Uterus (tissue), 2 donors: ENCODE data around the gene NOS1AP.

Source experiments
- POLR2A ChIP-seq, 2 donors: fragments of 450-650 bp; IDR thresholded peaks; one replicate each; pipeline ENCODE4 v1.6.1; 2016; ENCODE audit warnings: antibody characterized with exemption in 2 of 2, mild to moderate bottlenecking in 1 of 2, moderate library complexity in 1 of 2
- TF ChIP-seq, protein P1 (sequence below), 4 experiments: fragments of 200-600 bp in 2 of 4; fragments of 450-650 bp in 2 of 4; sonication (generic) in 2 of 4; IDR thresholded peaks; one replicate each; pipeline ENCODE4 v1.5.1; 2016 to 2019; ENCODE audit warnings: antibody characterized with exemption in 4 of 4, mild to moderate bottlenecking in 2 of 4, moderate library complexity in 1 of 4

DNA sequence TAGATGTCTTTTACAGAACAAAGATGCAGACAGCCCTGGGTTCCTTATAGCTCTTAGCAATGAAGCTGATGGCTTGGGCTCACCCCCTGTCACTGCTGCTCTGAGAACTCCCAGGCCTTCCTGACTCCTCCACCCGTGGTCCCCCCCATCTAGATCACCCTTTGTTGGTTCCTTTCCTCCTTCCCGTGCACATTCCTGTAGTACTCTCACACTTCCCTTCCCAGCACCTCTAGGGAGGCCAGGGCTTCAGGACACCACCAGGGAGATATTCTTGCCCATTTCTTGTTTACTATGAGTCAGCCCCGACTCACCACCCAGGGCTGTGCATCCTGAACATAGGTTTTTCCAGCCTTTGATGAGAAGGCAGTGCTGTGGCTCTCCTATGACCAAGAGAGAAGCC is 14.4 kb upstream of the NOS1AP start:
- no peak for TF ChIP-seq POLR2A (IDR thresholded peaks at IDR 0.05)
- TF ChIP-seq, protein P1, sequence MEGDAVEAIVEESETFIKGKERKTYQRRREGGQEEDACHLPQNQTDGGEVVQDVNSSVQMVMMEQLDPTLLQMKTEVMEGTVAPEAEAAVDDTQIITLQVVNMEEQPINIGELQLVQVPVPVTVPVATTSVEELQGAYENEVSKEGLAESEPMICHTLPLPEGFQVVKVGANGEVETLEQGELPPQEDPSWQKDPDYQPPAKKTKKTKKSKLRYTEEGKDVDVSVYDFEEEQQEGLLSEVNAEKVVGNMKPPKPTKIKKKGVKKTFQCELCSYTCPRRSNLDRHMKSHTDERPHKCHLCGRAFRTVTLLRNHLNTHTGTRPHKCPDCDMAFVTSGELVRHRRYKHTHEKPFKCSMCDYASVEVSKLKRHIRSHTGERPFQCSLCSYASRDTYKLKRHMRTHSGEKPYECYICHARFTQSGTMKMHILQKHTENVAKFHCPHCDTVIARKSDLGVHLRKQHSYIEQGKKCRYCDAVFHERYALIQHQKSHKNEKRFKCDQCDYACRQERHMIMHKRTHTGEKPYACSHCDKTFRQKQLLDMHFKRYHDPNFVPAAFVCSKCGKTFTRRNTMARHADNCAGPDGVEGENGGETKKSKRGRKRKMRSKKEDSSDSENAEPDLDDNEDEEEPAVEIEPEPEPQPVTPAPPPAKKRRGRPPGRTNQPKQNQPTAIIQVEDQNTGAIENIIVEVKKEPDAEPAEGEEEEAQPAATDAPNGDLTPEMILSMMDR (IDR thresholded peaks at IDR 0.05), result no peak
